SU-DHL-6 (cell line): ENCODE data around the gene SP140L.

Experiments used
- H2AFZ ChIP-seq: fragments of 200-600 bp; sonication (generic); 2 replicates; pipeline ENCODE4 v1.6.1; 2014; ENCODE audit warnings: low read depth, mild to moderate bottlenecking, moderate library complexity, mixed read lengths, antibody characterized with exemption, low read length; ENCODE audit not compliant: severe bottlenecking
- H3F3A ChIP-seq: fragments of 200-600 bp; shearing (Covaris generic); 2 replicates; pipeline ENCODE4 v1.6.0; 2016; ENCODE audit warnings: antibody characterized with exemption, mild to moderate bottlenecking; ENCODE audit not compliant: insufficient read depth
- H3K27ac ChIP-seq: fragments of 200-600 bp; sonication (generic); 2 replicates; pipeline ENCODE4 v1.5.1; 2016; ENCODE audit warnings: low read depth, mild to moderate bottlenecking, low read length, moderate library complexity, mixed read lengths
- H3K27me3 ChIP-seq: fragments of 200-600 bp; sonication (generic), shearing (Covaris generic); 2 replicates; pipeline ENCODE4 v1.6.0; 2014; ENCODE audit warnings: mild to moderate bottlenecking, low read length
- H3K36me3 ChIP-seq: fragments of 200-600 bp; sonication (generic); 2 replicates; pipeline ENCODE4 v1.6.1; 2014; ENCODE audit warnings: mild to moderate bottlenecking, low read length, mixed read lengths
- H3K4me2 ChIP-seq: fragments of 300-600, 200-600 bp; shearing (Covaris generic), sonication (generic); 2 replicates; pipeline ENCODE4 v1.6.0; 2014; ENCODE audit warnings: low read length, low read depth, mild to moderate bottlenecking; ENCODE audit not compliant: poor library complexity, severe bottlenecking
- H3K4me3 ChIP-seq: fragments of 200-600 bp; sonication (generic); 2 replicates; pipeline ENCODE4 v1.5.1; 2014; ENCODE audit warnings: antibody characterized with exemption, low read length, mild to moderate bottlenecking, mixed read lengths; ENCODE audit not compliant: insufficient read depth, poor library complexity, severe bottlenecking
- H3K79me2 ChIP-seq: fragments of 200-600 bp; sonication (generic); 2 replicates; pipeline ENCODE4 v1.6.1; 2014; ENCODE audit warnings: mild to moderate bottlenecking, low read length, moderate library complexity; ENCODE audit not compliant: insufficient read depth
- H3K9ac ChIP-seq: fragments of 200-600 bp; sonication (generic); 2 replicates; pipeline ENCODE4 v1.7.0; 2014; ENCODE audit warnings: mild to moderate bottlenecking, low read length
- H3K9me2 ChIP-seq: fragments of 200-600 bp; sonication (generic); replicated peaks from 2 replicates; pipeline ENCODE4 v1.6.1; 2014; ENCODE audit warnings: low read length; ENCODE audit not compliant: insufficient read depth
- H3K9me3 ChIP-seq: fragments of 200-600 bp; sonication (generic); 2 replicates; pipeline ENCODE4 v1.6.1; 2014; ENCODE audit warnings: low read length, mixed read lengths; ENCODE audit not compliant: insufficient read depth
- H4K20me1 ChIP-seq: fragments of 200-600 bp; sonication (generic); 2 replicates; pipeline ENCODE4 v1.6.1; 2014; ENCODE audit warnings: low read depth, mild to moderate bottlenecking, antibody characterized with exemption, low read length, moderate library complexity, mixed read lengths
- EZH2phosphoT487 ChIP-seq: fragments of 200-600 bp; sonication (generic), shearing (Covaris generic); conservative IDR thresholded peaks from 2 replicates; pipeline ENCODE4 v1.6.1; 2018; ENCODE audit warnings: mild to moderate bottlenecking, antibody characterized with exemption, low read length, moderate library complexity, mixed read lengths
- TF ChIP-seq, protein P1 (sequence below): fragments of 200-600 bp; sonication (generic); IDR thresholded peaks from one replicate; pipeline ENCODE4 v1.5.1; 2017; ENCODE audit warnings: antibody characterized with exemption, mild to moderate bottlenecking, low read length, moderate library complexity; ENCODE audit not compliant: insufficient read depth, poor library complexity, severe bottlenecking

The SP140L gene

DNA sequence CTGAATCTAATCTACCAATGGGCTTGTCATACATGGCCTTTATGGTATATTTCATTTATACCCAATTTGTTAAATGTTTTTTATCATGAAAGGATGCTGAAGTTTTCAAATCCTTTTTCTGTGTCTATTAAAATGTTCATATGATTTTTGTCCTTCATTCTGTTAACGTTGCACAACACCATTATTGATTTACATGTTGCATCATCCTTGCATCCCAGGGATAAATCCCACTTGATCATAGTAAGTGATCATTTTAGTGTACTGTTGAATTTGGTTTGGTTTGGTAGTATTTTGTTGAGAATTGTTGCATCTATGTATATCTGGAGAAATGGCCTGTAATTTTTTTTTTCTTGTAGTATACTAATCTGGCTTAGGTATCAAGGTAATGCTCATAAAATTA, 98.4 kb downstream of the SP140L start:
- H3K9me3 ChIP-seq, result no peaks in the 10 kb centered on the region; the same call in 1 of the 2 replicates
- no peak overlapping the region for H2AFZ ChIP-seq
- no peak overlapping the region for H3K27ac ChIP-seq
- H3K36me3 ChIP-seq, result peaks cover 30% of the 10 kb centered on the region
- H3K4me2 ChIP-seq, result no peak overlapping the region
- TF ChIP-seq, protein P1, sequence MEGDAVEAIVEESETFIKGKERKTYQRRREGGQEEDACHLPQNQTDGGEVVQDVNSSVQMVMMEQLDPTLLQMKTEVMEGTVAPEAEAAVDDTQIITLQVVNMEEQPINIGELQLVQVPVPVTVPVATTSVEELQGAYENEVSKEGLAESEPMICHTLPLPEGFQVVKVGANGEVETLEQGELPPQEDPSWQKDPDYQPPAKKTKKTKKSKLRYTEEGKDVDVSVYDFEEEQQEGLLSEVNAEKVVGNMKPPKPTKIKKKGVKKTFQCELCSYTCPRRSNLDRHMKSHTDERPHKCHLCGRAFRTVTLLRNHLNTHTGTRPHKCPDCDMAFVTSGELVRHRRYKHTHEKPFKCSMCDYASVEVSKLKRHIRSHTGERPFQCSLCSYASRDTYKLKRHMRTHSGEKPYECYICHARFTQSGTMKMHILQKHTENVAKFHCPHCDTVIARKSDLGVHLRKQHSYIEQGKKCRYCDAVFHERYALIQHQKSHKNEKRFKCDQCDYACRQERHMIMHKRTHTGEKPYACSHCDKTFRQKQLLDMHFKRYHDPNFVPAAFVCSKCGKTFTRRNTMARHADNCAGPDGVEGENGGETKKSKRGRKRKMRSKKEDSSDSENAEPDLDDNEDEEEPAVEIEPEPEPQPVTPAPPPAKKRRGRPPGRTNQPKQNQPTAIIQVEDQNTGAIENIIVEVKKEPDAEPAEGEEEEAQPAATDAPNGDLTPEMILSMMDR, result no peak
- TF ChIP-seq EZH2phosphoT487, result no peak
- H3K27me3 ChIP-seq, result no peaks in the 10 kb centered on the region
- peaks cover 4% of the 10 kb centered on the region; the same call in 1 of the 2 replicates for H4K20me1 ChIP-seq
- H3K79me2 ChIP-seq, result peaks cover 94% of the 10 kb centered on the region
- no peaks in the 10 kb centered on the region for H3K9me2 ChIP-seq
- no peak overlapping the region for H3K9ac ChIP-seq
- H3K4me3 ChIP-seq, result no peak overlapping the region
- peaks cover 6% of the 10 kb centered on the region; the same call in 1 of the 2 replicates for H3F3A ChIP-seq

DNA sequence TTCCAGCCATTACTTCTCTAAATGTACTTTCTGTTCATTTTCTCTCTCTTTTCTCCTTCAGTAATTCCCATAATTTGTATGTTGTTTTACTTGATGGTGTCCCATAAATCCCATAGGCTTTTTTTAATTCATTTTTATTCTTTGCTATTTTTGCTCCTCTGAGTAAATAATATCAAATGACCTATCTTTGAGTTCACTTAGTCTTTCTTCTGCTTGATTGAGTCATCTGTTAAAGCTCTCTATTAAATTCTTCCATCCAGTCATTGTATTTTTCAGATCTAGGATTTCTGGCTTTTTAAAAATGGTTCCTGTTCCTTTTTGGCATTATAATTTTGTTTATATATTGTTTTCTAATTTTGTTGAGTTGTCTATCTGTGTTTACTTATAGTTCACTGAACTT, 102.5 kb downstream of the SP140L start:
- Histone ChIP-seq H3F3A (peaks cover 14% of the 10 kb centered on the region; the same call in 1 of the 2 replicates), H4K20me1 (no peaks in the 10 kb centered on the region), H3K4me3 (no peak overlapping the region), H3K27ac (no peak overlapping the region), H3K4me2 (no peak overlapping the region), H3K79me2 (peaks cover 91% of the 10 kb centered on the region), H3K9me2 (no peaks in the 10 kb centered on the region), H3K36me3 (peaks cover 51% of the 10 kb centered on the region), H2AFZ (no peak overlapping the region), H3K9ac (no peak overlapping the region), H3K9me3 (no peaks in the 10 kb centered on the region; the same call in 1 of the 2 replicates), H3K27me3 (no peaks in the 10 kb centered on the region)
- TF ChIP-seq, protein P1, result no peak
- TF ChIP-seq EZH2phosphoT487, result no peak

DNA sequence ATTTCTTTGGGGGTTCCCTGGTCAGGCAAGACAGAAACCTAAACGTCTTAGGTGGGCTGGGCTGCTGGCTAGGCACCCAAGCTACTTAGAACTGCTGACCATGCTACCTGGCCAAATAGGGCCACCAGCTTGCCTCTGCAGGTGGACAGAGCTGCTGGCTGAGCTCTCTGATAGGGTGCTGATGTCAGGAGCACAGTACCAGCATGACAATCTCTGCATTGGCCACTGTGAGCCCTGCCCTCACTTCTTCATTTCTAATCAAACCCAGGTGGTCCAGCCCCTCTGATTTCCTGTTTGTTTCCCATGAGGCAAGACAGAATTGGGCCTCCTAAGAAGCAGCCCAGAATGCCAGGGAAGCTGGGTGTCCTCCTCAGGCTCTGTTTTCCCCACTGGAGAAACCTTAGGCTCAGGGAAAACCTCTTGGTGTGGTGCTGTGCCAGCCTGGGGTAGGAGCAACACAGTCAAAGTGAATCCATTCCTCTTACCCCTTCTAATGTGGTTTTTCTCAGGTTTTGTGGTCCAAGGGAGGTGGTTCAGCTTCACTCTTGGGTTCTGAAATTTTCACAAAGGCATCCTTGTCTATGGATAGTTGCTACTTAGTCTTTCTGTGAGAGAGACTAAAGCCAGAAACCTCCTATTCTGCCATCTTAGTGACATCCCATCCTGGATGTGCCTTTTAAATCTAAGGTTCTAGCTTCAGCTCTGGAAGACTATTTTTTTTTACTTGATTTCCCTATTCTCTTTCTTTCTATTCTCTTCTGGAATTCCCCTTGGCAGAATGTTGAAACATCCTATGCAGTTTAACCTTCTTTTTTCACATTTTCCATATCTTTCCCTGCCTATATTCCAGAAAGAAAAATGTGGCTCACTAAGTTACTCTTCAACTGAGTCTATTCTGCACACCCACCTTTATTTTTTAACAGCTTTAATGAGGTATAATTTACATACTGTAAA, 104.2 kb downstream of the SP140L start:
- Histone ChIP-seq H3K79me2 (peaks cover 90% of the 10 kb centered on the region), H4K20me1 (no peaks in the 10 kb centered on the region), H3K27ac (no peak overlapping the region)

More for the DNA sequence above, 104.2 kb downstream of the SP140L start:
- no peak overlapping the region for H3K4me3 ChIP-seq
- TF ChIP-seq, protein P1, result no peak
- TF ChIP-seq EZH2phosphoT487, result no peak
- H3K27me3 ChIP-seq, result no peaks in the 10 kb centered on the region
- H2AFZ ChIP-seq, result no peak overlapping the region
- H3K9ac ChIP-seq, result no peak overlapping the region
- H3K9me2 ChIP-seq, result no peaks in the 10 kb centered on the region
- no peaks in the 10 kb centered on the region; the same call in 1 of the 2 replicates for H3K9me3 ChIP-seq
- H3K4me2 ChIP-seq, result no peak overlapping the region
- H3F3A ChIP-seq, result peaks cover 19% of the 10 kb centered on the region; the same call in 1 of the 2 replicates
- peaks cover 61% of the 10 kb centered on the region for H3K36me3 ChIP-seq
